Muscle of leg (tissue), 11 donors: ENCODE data around the gene DPM2. TPM values are rescaled to one million over a fixed set of nuclear protein-coding genes. Genes with fewer than 3 reads are reported as not detected.

Source experiments
- DNase-seq: peaks from one replicate; pipeline ENCODE4 v3.0.0; 2013
- H3K27ac ChIP-seq: one replicate; pipeline ENCODE4 v1.5.1; 2013; ENCODE audit warnings: mild to moderate bottlenecking, low read length, control low read depth
- H3K27me3 ChIP-seq: one replicate; pipeline ENCODE4 v1.6.1; 2013; ENCODE audit warnings: low read length; ENCODE audit not compliant: control insufficient read depth, insufficient read depth
- H3K36me3 ChIP-seq: one replicate; pipeline ENCODE4 v1.6.1; 2013; ENCODE audit warnings: low read length; ENCODE audit not compliant: control insufficient read depth, insufficient read depth
- H3K4me1 ChIP-seq: one replicate; pipeline ENCODE4 v1.6.1; 2013; ENCODE audit warnings: low read length; ENCODE audit not compliant: control insufficient read depth, insufficient read depth
- H3K4me3 ChIP-seq: one replicate; pipeline ENCODE4 v1.5.1; 2013; ENCODE audit warnings: low read length, control low read depth
- H3K9me3 ChIP-seq: replicated peaks from 2 replicates; pipeline ENCODE4 v1.6.1; 2013; ENCODE audit warnings: low read depth, low read length; ENCODE audit not compliant: control insufficient read depth
- WGBS: methylation state at CpG from one replicate; pipeline ENCODE4 v1.1.5; 2013; ENCODE audit warnings: missing lambda C conversion rate; ENCODE audit not compliant: insufficient coverage; 5-methylcytosine and 5-hydroxymethylcytosine counted together
- polyA plus RNA-seq, 8 donors: library from polyadenylated mRNA; unstranded; fragments of 120-200 nt; gene quantifications; one replicate each; pipeline versions ENCODE4 v1.2.1 to v1.2.3, GENCODE V29; 2013; ENCODE audit warnings: inconsistent platforms in 1 of 8, low replicate concordance in 1 of 8; ENCODE audit not compliant: insufficient read length in 8 of 8, insufficient read depth in 1 of 8
- total RNA-seq: library from RNA; stranded (reverse); fragments of 120-200 nt; gene quantifications from one replicate; pipeline ENCODE4 v1.2.4, GENCODE V29; 2013

DPM2 gene
- total and polyA plus RNA-seq, 9 donors = 16.7 to 26.8 (median 23.5) TPM

- Histone ChIP-seq H3K36me3 (no peaks in the 10 kb centered on the region), H3K4me1 (peaks cover 35% of the 10 kb centered on the region), H3K27me3 (no peaks in the 10 kb centered on the region), H3K9me3 (peaks cover 2% of the 10 kb centered on the region), H3K4me3 (no peak overlapping the region), H3K27ac (no peak overlapping the region)
- no peak for DNase-seq
- no CpG with 5 or more reads among the region's 1 CpG for WGBS
Observed at GRCh38 chr9:127958728-127959127, 21.1 kb upstream of the DPM2 start.

- WGBS = 60% methylated on average over 11 of the region's 12 CpGs
- H3K4me3 ChIP-seq = no peak overlapping the region
- H3K9me3 ChIP-seq = peaks cover 2% of the 10 kb centered on the region
- H3K27ac ChIP-seq = peak overlapping the region; percentile 51
- H3K36me3 ChIP-seq = no peaks in the 10 kb centered on the region
- peak; percentile 73 for DNase-seq
- peaks cover 24% of the 10 kb centered on the region for H3K4me1 ChIP-seq
- H3K27me3 ChIP-seq = no peaks in the 10 kb centered on the region
Observed at GRCh38 chr9:127955294-127956015, 17.8 kb upstream of the DPM2 start.

- no peak for DNase-seq
- Histone ChIP-seq H3K4me1 (peaks cover 24% of the 10 kb centered on the region), H3K27me3 (no peaks in the 10 kb centered on the region), H3K36me3 (peaks cover 6% of the 10 kb centered on the region), H3K4me3 (no peak overlapping the region), H3K27ac (peak overlapping the region; percentile 51), H3K9me3 (peaks cover 2% of the 10 kb centered on the region)
- 65% methylated on average over 6 of the region's 13 CpGs for WGBS
Observed at GRCh38 chr9:127954831-127955293, 17.2 kb upstream of the DPM2 start.

GRCh38 chr9:127953768-127954505, 16.3 kb upstream of the DPM2 start:
- no peak for DNase-seq
- 91% methylated on average over 9 of the region's 17 CpGs for WGBS
- H3K4me3 ChIP-seq = no peak overlapping the region
- no peaks in the 10 kb centered on the region for H3K27me3 ChIP-seq
- H3K36me3 ChIP-seq = peaks cover 12% of the 10 kb centered on the region
- peaks cover 30% of the 10 kb centered on the region for H3K4me1 ChIP-seq
- H3K27ac ChIP-seq = no peak overlapping the region
- peaks cover 2% of the 10 kb centered on the region for H3K9me3 ChIP-seq

- Histone ChIP-seq H3K9me3 (peaks cover 2% of the 10 kb centered on the region), H3K36me3 (peaks cover 12% of the 10 kb centered on the region), H3K4me1 (peaks cover 30% of the 10 kb centered on the region), H3K27me3 (no peaks in the 10 kb centered on the region), H3K27ac (no peak overlapping the region), H3K4me3 (no peak overlapping the region)
- WGBS = no CpG with 5 or more reads among the region's 1 CpG
- no peak for DNase-seq
Observed at GRCh38 chr9:127953154-127953553, 15.5 kb upstream of the DPM2 start.

DNA sequence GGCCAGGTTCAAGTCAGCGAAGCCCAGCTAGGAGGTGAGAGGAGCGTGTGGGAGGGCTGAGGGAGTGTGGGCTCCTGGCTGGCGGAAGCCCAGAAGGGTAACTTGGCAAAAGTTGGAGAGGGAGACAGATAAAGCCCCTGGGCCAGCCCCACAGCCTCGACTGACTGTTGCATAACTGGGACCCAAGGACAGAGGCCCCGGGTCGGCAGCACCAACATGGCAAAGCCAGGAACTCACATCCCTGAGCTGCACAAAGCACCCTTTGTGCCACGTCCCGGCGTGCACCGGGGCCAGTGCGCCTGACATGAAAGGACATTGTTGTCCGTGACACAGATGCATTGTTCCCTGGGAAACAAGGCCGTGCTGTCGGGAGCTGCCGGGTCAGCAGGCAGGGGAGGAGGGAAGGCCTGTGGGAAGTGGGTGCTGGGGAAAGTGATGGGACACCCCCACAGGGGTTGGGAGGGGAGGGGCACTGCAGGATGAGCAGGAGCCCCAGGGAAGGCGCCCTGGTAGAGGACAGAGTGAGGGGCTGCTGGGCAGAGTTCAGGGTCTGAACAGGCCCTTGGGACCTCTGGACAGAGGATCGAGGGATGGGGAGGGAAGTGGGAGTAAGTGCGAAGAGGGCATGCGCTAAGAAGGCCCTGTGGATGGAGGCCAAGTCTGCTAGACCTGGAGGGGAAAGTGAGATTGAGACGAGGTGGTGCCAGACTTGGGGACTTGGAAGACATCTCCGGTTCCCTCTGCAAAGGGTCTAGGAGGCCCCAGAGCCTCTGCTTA, 13.0 kb upstream of the DPM2 start:
- H3K9me3 ChIP-seq = no peaks in the 10 kb centered on the region
- DNase-seq = no peak
- H3K27me3 ChIP-seq = no peaks in the 10 kb centered on the region
- H3K36me3 ChIP-seq = peaks cover 27% of the 10 kb centered on the region
- H3K27ac ChIP-seq = no peak overlapping the region
- no peak overlapping the region for H3K4me3 ChIP-seq
- WGBS = 73% methylated on average over 19 of the region's 21 CpGs
- peaks cover 42% of the 10 kb centered on the region for H3K4me1 ChIP-seq

GRCh38 chr9:127949827-127950512, 12.3 kb upstream of the DPM2 start:
- peaks cover 35% of the 10 kb centered on the region for H3K4me1 ChIP-seq
- peaks cover 34% of the 10 kb centered on the region for H3K36me3 ChIP-seq
- no peak overlapping the region for H3K4me3 ChIP-seq
- no peak for DNase-seq
- WGBS = 77% methylated on average over 14 of the region's 17 CpGs
- H3K9me3 ChIP-seq = no peaks in the 10 kb centered on the region
- H3K27me3 ChIP-seq = no peaks in the 10 kb centered on the region
- no peak overlapping the region for H3K27ac ChIP-seq

DNA sequence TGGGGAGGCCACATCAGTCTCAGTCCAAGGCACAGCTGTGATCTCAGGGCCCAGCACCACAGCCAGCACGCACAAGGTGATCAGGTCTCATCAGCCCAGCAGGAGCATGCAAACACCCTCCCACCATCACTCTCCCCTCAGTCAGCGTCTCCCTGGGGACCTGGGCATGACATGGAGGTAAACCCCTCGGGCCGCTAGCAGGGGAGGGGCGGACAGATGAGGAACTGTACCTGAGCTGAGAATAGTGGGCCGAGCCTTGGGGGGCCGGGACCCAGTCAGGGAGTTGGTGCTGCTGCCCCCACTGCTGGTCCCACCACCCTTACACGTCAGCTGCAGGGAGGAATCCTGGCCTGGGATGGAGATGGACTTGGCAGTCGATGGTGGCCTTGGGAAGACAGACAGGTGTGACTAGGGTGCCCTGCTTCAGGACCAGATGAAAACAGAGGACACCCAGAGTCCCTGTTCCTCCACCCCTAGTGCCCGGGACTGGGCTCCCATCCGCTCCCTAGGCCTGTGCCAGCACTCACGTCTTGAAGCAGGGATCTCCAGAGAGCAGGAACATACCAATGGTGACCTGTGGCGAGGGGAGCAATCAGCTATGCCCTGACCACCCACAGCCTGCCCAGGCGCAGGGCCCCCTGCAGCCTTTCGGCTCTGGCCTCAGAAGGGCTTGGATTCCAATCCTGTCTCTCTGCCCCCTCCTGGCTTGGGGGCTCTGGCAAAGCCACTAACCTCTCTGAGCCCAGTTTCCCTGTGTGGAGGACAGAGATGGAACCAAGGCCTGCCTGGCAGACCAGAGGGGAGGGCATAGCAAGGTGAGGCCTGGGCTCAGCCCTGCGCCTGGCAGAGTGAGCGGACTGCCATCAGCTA, 10.4 kb upstream of the DPM2 start:
- no peak for DNase-seq
- H3K4me1 ChIP-seq = peaks cover 38% of the 10 kb centered on the region
- 77% methylated on average over 11 of the region's 17 CpGs for WGBS
- peaks cover 49% of the 10 kb centered on the region for H3K36me3 ChIP-seq
- no peaks in the 10 kb centered on the region for H3K27me3 ChIP-seq
- H3K9me3 ChIP-seq = no peaks in the 10 kb centered on the region
- no peak overlapping the region for H3K27ac ChIP-seq
- H3K4me3 ChIP-seq = no peak overlapping the region

DNA sequence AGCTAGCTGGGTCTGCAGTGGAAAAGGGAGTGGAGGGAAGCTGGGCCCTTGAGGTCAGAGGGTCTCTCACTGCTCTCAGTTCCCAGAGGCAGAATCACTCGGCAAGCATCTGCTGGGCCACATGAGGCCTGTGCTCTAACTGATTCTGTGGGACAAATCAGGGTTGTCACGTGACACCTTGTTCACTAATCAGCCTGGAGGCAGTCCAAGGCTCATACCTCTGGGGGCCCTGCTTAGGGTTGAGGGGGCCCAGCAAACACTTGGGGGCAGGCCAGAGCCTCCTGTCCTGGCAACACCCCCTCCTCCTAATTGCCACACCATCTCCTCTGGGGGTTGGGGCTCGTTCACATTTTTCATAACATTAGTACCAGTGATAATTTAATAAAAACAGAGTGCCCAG, 9.1 kb upstream of the DPM2 start:
- WGBS = 39% methylated on average over 2 of the region's 3 CpGs
- no peak for DNase-seq
- peaks cover 52% of the 10 kb centered on the region for H3K4me1 ChIP-seq
- H3K9me3 ChIP-seq = no peaks in the 10 kb centered on the region
- H3K27ac ChIP-seq = no peak overlapping the region
- H3K4me3 ChIP-seq = no peak overlapping the region
- H3K27me3 ChIP-seq = no peaks in the 10 kb centered on the region
- H3K36me3 ChIP-seq = peaks cover 60% of the 10 kb centered on the region
